ENCODE results near the gene OPCML.

OPCML gene

DNA sequence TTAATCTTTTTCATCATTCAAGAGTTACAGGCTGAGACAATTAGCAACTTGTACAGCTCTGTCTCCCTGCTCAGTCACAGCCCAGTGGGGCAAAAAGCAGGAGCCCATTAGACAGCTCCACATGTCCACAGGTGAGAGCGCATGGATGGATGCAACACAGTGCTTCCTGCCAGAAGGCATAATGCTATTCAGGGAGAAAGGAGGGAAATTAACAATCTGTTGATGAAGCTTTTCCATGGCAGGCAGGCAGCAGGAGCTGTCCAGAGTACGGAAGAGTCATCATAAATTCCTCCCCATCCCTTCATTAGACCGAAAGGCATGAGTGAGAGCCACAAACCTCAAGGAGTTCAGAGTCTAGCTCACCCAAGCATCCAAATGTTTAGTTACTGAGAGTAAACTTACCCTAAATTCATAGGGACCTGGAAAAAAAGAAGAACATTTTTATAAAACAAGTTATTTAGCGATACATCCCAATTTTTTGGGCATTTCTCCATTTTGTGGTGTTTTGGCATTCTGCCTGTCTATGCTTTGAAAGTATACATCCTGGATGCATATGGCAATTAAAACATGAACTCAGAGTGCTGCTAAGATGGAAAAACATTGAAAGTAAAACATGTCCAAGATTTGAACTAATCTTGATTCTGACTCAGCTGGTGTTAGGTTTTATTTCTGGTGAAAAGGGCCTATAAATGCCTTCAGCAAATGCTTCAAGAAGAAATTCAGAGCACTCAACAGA, 428.1 kb downstream of the OPCML start:
- DNase-seq = no peak

DNA sequence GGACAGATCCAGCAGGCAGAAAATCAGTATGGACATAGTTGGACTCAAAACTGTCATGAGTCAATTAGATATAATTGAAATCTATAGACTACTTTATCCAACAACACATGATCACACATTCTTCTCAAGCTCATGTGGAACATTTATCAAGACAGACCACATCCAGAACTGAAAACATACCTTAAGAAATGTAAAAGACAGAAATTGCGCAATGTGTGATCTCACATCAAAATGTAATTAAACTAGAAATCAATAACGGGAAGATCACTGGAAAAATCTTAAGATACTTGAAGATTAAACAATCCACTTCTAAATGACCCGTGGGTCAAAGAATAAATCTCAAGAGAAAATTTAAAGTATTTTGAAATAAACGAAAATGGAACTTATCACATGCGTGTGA, 435.3 kb downstream of the OPCML start:
- Histone ChIP-seq H3K36me3 (replicated peaks; ENCODE audit: insufficient read depth, low read length) (no peaks in the 10 kb centered on the region), H3K4me2 (ENCODE audit: low read depth, low read length) (no peak overlapping the region)

More for the DNA sequence above, 428.1 kb downstream of the OPCML start:
- Histone ChIP-seq H3K79me2 (ENCODE audit: low read length) (no peaks in the 10 kb centered on the region), H3K27me3 (replicated peaks; ENCODE audit: insufficient read depth, low read length) (no peaks in the 10 kb centered on the region), H3K36me3 (replicated peaks; ENCODE audit: insufficient read depth, low read length) (no peaks in the 10 kb centered on the region), H3K27ac (ENCODE audit: low read length) (no peak overlapping the region), H3K4me3 (ENCODE audit: low read length) (no peak overlapping the region), H3K9me3 (replicated peaks; ENCODE audit: insufficient read depth, low read length) (no peaks in the 10 kb centered on the region), H3K4me1 (ENCODE audit: low read length) (no peaks in the 10 kb centered on the region), H2AFZ (ENCODE audit: low read length) (no peak overlapping the region), H3K4me2 (ENCODE audit: low read depth, low read length) (no peak overlapping the region), H3K9ac (ENCODE audit: low read length) (no peak overlapping the region), H3K9me2 (replicated peaks; ENCODE audit: insufficient read depth, low read length) (no peaks in the 10 kb centered on the region), H4K20me1 (ENCODE audit: insufficient read depth, low read length) (no peaks in the 10 kb centered on the region), H3F3A (ENCODE audit: insufficient read depth, low read length) (no peaks in the 10 kb centered on the region)
- TF ChIP-seq, protein P1, sequence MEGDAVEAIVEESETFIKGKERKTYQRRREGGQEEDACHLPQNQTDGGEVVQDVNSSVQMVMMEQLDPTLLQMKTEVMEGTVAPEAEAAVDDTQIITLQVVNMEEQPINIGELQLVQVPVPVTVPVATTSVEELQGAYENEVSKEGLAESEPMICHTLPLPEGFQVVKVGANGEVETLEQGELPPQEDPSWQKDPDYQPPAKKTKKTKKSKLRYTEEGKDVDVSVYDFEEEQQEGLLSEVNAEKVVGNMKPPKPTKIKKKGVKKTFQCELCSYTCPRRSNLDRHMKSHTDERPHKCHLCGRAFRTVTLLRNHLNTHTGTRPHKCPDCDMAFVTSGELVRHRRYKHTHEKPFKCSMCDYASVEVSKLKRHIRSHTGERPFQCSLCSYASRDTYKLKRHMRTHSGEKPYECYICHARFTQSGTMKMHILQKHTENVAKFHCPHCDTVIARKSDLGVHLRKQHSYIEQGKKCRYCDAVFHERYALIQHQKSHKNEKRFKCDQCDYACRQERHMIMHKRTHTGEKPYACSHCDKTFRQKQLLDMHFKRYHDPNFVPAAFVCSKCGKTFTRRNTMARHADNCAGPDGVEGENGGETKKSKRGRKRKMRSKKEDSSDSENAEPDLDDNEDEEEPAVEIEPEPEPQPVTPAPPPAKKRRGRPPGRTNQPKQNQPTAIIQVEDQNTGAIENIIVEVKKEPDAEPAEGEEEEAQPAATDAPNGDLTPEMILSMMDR (IDR thresholded peaks at IDR 0.05; ENCODE audit: low read length) = no peak
- TF ChIP-seq EZH2phosphoT487 (IDR thresholded peaks at IDR 0.05; ENCODE audit: low read length) (no peak), EZH2 (optimal IDR thresholded peaks at IDR 0.05; ENCODE audit: low read depth, low read length) (no peak)

DNA sequence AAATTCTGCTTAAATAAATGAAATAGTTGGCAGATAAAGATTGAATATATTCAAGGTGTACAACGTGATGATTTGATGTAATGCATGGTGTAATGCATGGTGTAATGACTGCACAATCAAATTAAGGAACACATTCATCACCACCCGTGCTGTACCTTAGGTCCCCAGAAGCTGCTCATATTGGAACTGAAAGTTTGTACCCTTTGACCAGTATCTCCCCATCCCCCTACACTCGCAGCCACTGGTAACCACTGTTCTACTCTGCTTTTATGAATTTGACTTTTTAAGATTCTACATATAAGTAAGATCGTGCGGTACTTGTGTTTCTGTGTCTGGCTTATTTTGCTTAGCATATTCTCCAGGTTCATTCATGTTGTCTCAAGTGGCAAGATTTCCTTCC, 445.8 kb downstream of the OPCML start:
- Histone ChIP-seq H2AFZ (ENCODE audit: low read length) (no peak overlapping the region), H3K27me3 (replicated peaks; ENCODE audit: insufficient read depth, low read length) (no peaks in the 10 kb centered on the region), H3K79me2 (ENCODE audit: low read length) (no peaks in the 10 kb centered on the region), H3K9me3 (replicated peaks; ENCODE audit: insufficient read depth, low read length) (no peaks in the 10 kb centered on the region), H3K9me2 (replicated peaks; ENCODE audit: insufficient read depth, low read length) (no peaks in the 10 kb centered on the region), H3K36me3 (replicated peaks; ENCODE audit: insufficient read depth, low read length) (no peaks in the 10 kb centered on the region), H3K27ac (ENCODE audit: low read length) (no peak overlapping the region), H3K9ac (ENCODE audit: low read length) (no peak overlapping the region), H4K20me1 (ENCODE audit: insufficient read depth, low read length) (no peaks in the 10 kb centered on the region), H3K4me2 (ENCODE audit: low read depth, low read length) (no peak overlapping the region), H3K4me1 (ENCODE audit: low read length) (no peaks in the 10 kb centered on the region), H3K4me3 (ENCODE audit: low read length) (no peak overlapping the region), H3F3A (ENCODE audit: insufficient read depth, low read length) (no peaks in the 10 kb centered on the region)
- no peak for DNase-seq
- TF ChIP-seq EZH2 (optimal IDR thresholded peaks at IDR 0.05; ENCODE audit: low read depth, low read length) (no peak), EZH2phosphoT487 (IDR thresholded peaks at IDR 0.05; ENCODE audit: low read length) (no peak)
- TF ChIP-seq, protein P1 (IDR thresholded peaks at IDR 0.05; ENCODE audit: low read length) = no peak

More for the DNA sequence above, 435.3 kb downstream of the OPCML start:
- Histone ChIP-seq H3K9me3 (replicated peaks; ENCODE audit: insufficient read depth, low read length) (no peaks in the 10 kb centered on the region), H3K9ac (ENCODE audit: low read length) (no peak overlapping the region), H3K4me1 (ENCODE audit: low read length) (no peaks in the 10 kb centered on the region), H3K9me2 (replicated peaks; ENCODE audit: insufficient read depth, low read length) (no peaks in the 10 kb centered on the region), H2AFZ (ENCODE audit: low read length) (no peak overlapping the region), H3K27ac (ENCODE audit: low read length) (no peak overlapping the region), H3K27me3 (replicated peaks; ENCODE audit: insufficient read depth, low read length) (no peaks in the 10 kb centered on the region), H3K79me2 (ENCODE audit: low read length) (no peaks in the 10 kb centered on the region), H3K4me3 (ENCODE audit: low read length) (no peak overlapping the region), H4K20me1 (ENCODE audit: insufficient read depth, low read length) (no peaks in the 10 kb centered on the region), H3F3A (ENCODE audit: insufficient read depth, low read length) (no peaks in the 10 kb centered on the region)
- no peak for TF ChIP-seq EZH2 (optimal IDR thresholded peaks at IDR 0.05; ENCODE audit: low read depth, low read length)
- TF ChIP-seq, protein P1 (IDR thresholded peaks at IDR 0.05; ENCODE audit: low read length) = no peak
- TF ChIP-seq EZH2phosphoT487 (IDR thresholded peaks at IDR 0.05; ENCODE audit: low read length) = no peak
- DNase-seq = no peak
